SK-N-SH treated with all-trans-retinoic acid at 6 μM for 48 hours (cell line): ENCODE data around the gene HS6ST2.

Source experiments
- ATAC-seq: fragments of 200-7000 bp; cut with Tn5 transposase; 3 replicates; pipeline ENCODE4 v1.9.1; 2020; ENCODE audit warnings: mild to moderate bottlenecking, moderate library complexity
- ARNTL ChIP-seq: fragments of 450-650 bp; formaldehyde crosslinking; IDR thresholded peaks from 2 replicates; pipeline ENCODE4 v1.5.0; 2020; ENCODE audit warnings: low read depth, mild to moderate bottlenecking, moderate library complexity, borderline replicate concordance
- BACH2 ChIP-seq: fragments of 250-450 bp; sonication (Bioruptor Pico); IDR thresholded peaks from 2 replicates; pipeline ENCODE4 v1.9.0; 2021; ENCODE audit warnings: mild to moderate bottlenecking, borderline replicate concordance
- CREB5 ChIP-seq: fragments of 250-450 bp; sonication (Bioruptor Pico); IDR thresholded peaks from 2 replicates; pipeline ENCODE4 v1.5.1; 2020; ENCODE audit warnings: low read depth, mild to moderate bottlenecking, moderate library complexity
- CSDC2 ChIP-seq: fragments of 250-450 bp; sonication (Bioruptor Pico); IDR thresholded peaks from 2 replicates; pipeline ENCODE4 v1.5.0; 2020; ENCODE audit warnings: mild to moderate bottlenecking, moderate library complexity
- CSRNP3 ChIP-seq: fragments of 250-450 bp; sonication (Bioruptor Pico); IDR thresholded peaks from 2 replicates; pipeline ENCODE4 v1.5.1; 2021; ENCODE audit warnings: mild to moderate bottlenecking, moderate library complexity
- ESRRG ChIP-seq: fragments of 250-450 bp; sonication (Bioruptor Pico); IDR thresholded peaks from 2 replicates; pipeline ENCODE4 v1.6.1; 2021; ENCODE audit warnings: mild to moderate bottlenecking
- GLIS3 ChIP-seq: fragments of 250-450 bp; sonication (Bioruptor Pico); IDR thresholded peaks from 2 replicates; pipeline ENCODE4 v1.5.0; 2020; ENCODE audit warnings: mild to moderate bottlenecking, moderate library complexity
- ISL1 ChIP-seq: fragments of 250-450 bp; sonication (Bioruptor Pico); IDR thresholded peaks from 2 replicates; pipeline ENCODE4 v2.1.2; 2022; ENCODE audit warnings: mild to moderate bottlenecking, moderate library complexity
- OSR1 ChIP-seq: fragments of 250-450 bp; sonication (Bioruptor Pico); IDR thresholded peaks from 2 replicates; pipeline ENCODE4 v1.8.0; 2022; ENCODE audit warnings: moderate library complexity, mild to moderate bottlenecking, inconsistent platforms
- POU6F1 ChIP-seq: fragments of 250-450 bp; sonication (Bioruptor Pico); IDR thresholded peaks from 2 replicates; pipeline ENCODE4 v1.8.0; 2021; ENCODE audit warnings: low read depth, mild to moderate bottlenecking, moderate library complexity, borderline replicate concordance
- PPARA ChIP-seq: fragments of 250-450 bp; sonication (Bioruptor Pico); IDR thresholded peaks from 2 replicates; pipeline ENCODE4 v1.5.0; 2020; ENCODE audit warnings: mild to moderate bottlenecking, borderline replicate concordance
- RARB ChIP-seq: fragments of 250-450 bp; sonication (Bioruptor Pico); IDR thresholded peaks from 2 replicates; pipeline ENCODE4 v1.8.0; 2021; ENCODE audit warnings: mild to moderate bottlenecking, moderate library complexity
- SNAI2 ChIP-seq: fragments of 250-450 bp; sonication (Bioruptor Pico); IDR thresholded peaks from 2 replicates; pipeline ENCODE4 v1.5.0; 2020; ENCODE audit warnings: mild to moderate bottlenecking, moderate library complexity
- TCF4 ChIP-seq: fragments of 250-450 bp; sonication (Bioruptor Pico); IDR thresholded peaks from 2 replicates; pipeline ENCODE4 v1.8.0; 2021; ENCODE audit warnings: mild to moderate bottlenecking, moderate library complexity, borderline replicate concordance
- TSHZ2 ChIP-seq: fragments of 250-450 bp; sonication (Bioruptor Pico); IDR thresholded peaks from 2 replicates; pipeline ENCODE4 v1.5.0; 2020; ENCODE audit warnings: mild to moderate bottlenecking, moderate library complexity
- ZC3H10 ChIP-seq: fragments of 250-450 bp; sonication (Bioruptor Pico); IDR thresholded peaks from 2 replicates; pipeline ENCODE4 v1.5.1; 2021; ENCODE audit warnings: mild to moderate bottlenecking, moderate library complexity
- ZFP3 ChIP-seq: fragments of 250-450 bp; sonication (Bioruptor Pico); IDR thresholded peaks from 2 replicates; pipeline ENCODE4 v1.5.0; 2020; ENCODE audit warnings: mild to moderate bottlenecking, moderate library complexity
- ZFP30 ChIP-seq: fragments of 450-650 bp; formaldehyde crosslinking; IDR thresholded peaks from 2 replicates; pipeline ENCODE4 v1.5.0; 2022; ENCODE audit warnings: mild to moderate bottlenecking, moderate library complexity
- ZNF565 ChIP-seq: fragments of 450-650 bp; formaldehyde crosslinking; conservative IDR thresholded peaks from 2 replicates; pipeline ENCODE4 v1.5.0; 2020; ENCODE audit warnings: low read depth, mild to moderate bottlenecking, moderate library complexity
- ZNF70 ChIP-seq: fragments of 450-650 bp; formaldehyde crosslinking; IDR thresholded peaks from 2 replicates; pipeline ENCODE4 v1.5.0; 2020; ENCODE audit warnings: mild to moderate bottlenecking, moderate library complexity
- ZNF8 ChIP-seq: fragments of 450-650 bp; formaldehyde crosslinking; IDR thresholded peaks from 2 replicates; pipeline ENCODE4 v1.5.0; 2020; ENCODE audit warnings: mild to moderate bottlenecking, moderate library complexity

The HS6ST2 gene

GRCh38 chrX:132924426-132924825, 34.0 kb downstream of the HS6ST2 start (continued):
- TF ChIP-seq CREB5 (CRISPR knock-in tag) = no peak
- no peak for TF ChIP-seq ISL1 (CRISPR knock-in tag)
- no peak for TF ChIP-seq CSDC2 (CRISPR knock-in tag)
- TF ChIP-seq RARB (CRISPR knock-in tag) = no peak

- no peak for ATAC-seq
- TF ChIP-seq ZNF8 (no peak), CSRNP3 (CRISPR knock-in tag) (no peak), ESRRG (CRISPR knock-in tag) (no peak), RARB (CRISPR knock-in tag) (no peak), ZNF565 (no peak), PPARA (CRISPR knock-in tag) (no peak), CSDC2 (CRISPR knock-in tag) (no peak), CREB5 (CRISPR knock-in tag) (no peak), BACH2 (no peak), ZC3H10 (no peak), TCF4 (CRISPR knock-in tag) (no peak), POU6F1 (CRISPR knock-in tag) (no peak)
Observed at GRCh38 chrX:132918523-132918922, 39.9 kb downstream of the HS6ST2 start.

- no peak for ATAC-seq
Observed at GRCh38 chrX:132916349-132916748, 42.1 kb downstream of the HS6ST2 start.

GRCh38 chrX:132909643-132910042, 48.8 kb downstream of the HS6ST2 start:
- TF ChIP-seq OSR1 (CRISPR knock-in tag) (no peak), ARNTL (no peak), ESRRG (CRISPR knock-in tag) (no peak), ZFP3 (no peak), ZNF565 (no peak), BACH2 (no peak), ZNF8 (no peak)
- no peak for ATAC-seq

More at GRCh38 chrX:132916349-132916748, 42.1 kb downstream of the HS6ST2 start:
- no peak for TF ChIP-seq BACH2
- TF ChIP-seq ISL1 (CRISPR knock-in tag) = no peak
- no peak for TF ChIP-seq GLIS3 (CRISPR knock-in tag)
- no peak for TF ChIP-seq CREB5 (CRISPR knock-in tag)
- TF ChIP-seq CSDC2 (CRISPR knock-in tag) = no peak
- TF ChIP-seq ESRRG (CRISPR knock-in tag) = no peak
- no peak for TF ChIP-seq ZNF70 (CRISPR knock-in tag)
- no peak for TF ChIP-seq CSRNP3 (CRISPR knock-in tag)
- TF ChIP-seq ZFP30 (CRISPR knock-in tag) = no peak
- TF ChIP-seq ZC3H10 = no peak

- TF ChIP-seq ARNTL = no peak
- no peak for TF ChIP-seq TSHZ2 (CRISPR knock-in tag)
- TF ChIP-seq ZFP3 = no peak
- TF ChIP-seq OSR1 (CRISPR knock-in tag) = no peak
- TF ChIP-seq ZNF8 = no peak
- no peak for TF ChIP-seq CREB5 (CRISPR knock-in tag)
- TF ChIP-seq BACH2 = no peak
- TF ChIP-seq SNAI2 (CRISPR knock-in tag) = no peak
- no peak for ATAC-seq
Observed at GRCh38 chrX:132908891-132909290, 49.5 kb downstream of the HS6ST2 start.
